Mesenchymal stem cell (in vitro differentiated cells and primary cell): Measurements from ENCODE around the gene FERD3L.

Experiments used
- DNase-seq: peaks from one replicate; pipeline ENCODE4 v3.0.0-alpha.2; 2013
- H2AFZ ChIP-seq: one replicate; pipeline ENCODE4 v1.6.1; 2013; ENCODE audit warnings: low read depth, mild to moderate bottlenecking, control low read depth, inconsistent platforms, low read length, moderate library complexity
- H2AK5ac ChIP-seq: 2 replicates; pipeline ENCODE4 v1.6.1; 2013; ENCODE audit warnings: low read length, moderate library complexity, mild to moderate bottlenecking, inconsistent platforms; ENCODE audit not compliant: severe bottlenecking
- H2BK120ac ChIP-seq: one replicate; pipeline ENCODE4 v1.6.1; 2013; ENCODE audit warnings: low read depth, mild to moderate bottlenecking, inconsistent platforms, low read length, moderate library complexity
- H2BK12ac ChIP-seq, 2 experiments: one replicate each; pipeline ENCODE4 v1.6.1; 2013; ENCODE audit warnings: inconsistent platforms in 2 of 2, low read length in 2 of 2, mild to moderate bottlenecking in 2 of 2, moderate library complexity in 2 of 2, control low read depth in 1 of 2
- H2BK15ac ChIP-seq: one replicate; pipeline ENCODE4 v1.6.1; 2013; ENCODE audit warnings: mild to moderate bottlenecking, low read depth, inconsistent platforms; ENCODE audit not compliant: poor library complexity, severe bottlenecking
- H2BK5ac ChIP-seq: 2 replicates; pipeline ENCODE4 v1.6.1; 2013; ENCODE audit warnings: low read depth, mild to moderate bottlenecking, low read length, control low read depth, inconsistent platforms; ENCODE audit not compliant: poor library complexity, severe bottlenecking
- H3K14ac ChIP-seq, 2 experiments: one replicate each; pipeline ENCODE4 v1.6.1; 2013; ENCODE audit warnings: inconsistent platforms in 2 of 2, low read length in 2 of 2, control low read depth in 1 of 2, mild to moderate bottlenecking in 1 of 2, moderate library complexity in 1 of 2
- H3K18ac ChIP-seq, 2 experiments: one replicate each; pipeline ENCODE4 v1.6.1; 2013; ENCODE audit warnings: inconsistent platforms in 2 of 2, low read length in 2 of 2, control low read depth in 1 of 2, low read depth in 1 of 2, mild to moderate bottlenecking in 1 of 2
- H3K23ac ChIP-seq, 2 experiments: one replicate each; pipeline ENCODE4 v1.6.1; 2013; ENCODE audit warnings: inconsistent platforms in 2 of 2, low read length in 2 of 2, mild to moderate bottlenecking in 2 of 2, moderate library complexity in 2 of 2, control low read depth in 1 of 2
- H3K27ac ChIP-seq: 2 replicates; pipeline ENCODE4 v1.5.1; 2013; ENCODE audit warnings: mild to moderate bottlenecking, moderate library complexity, low read length, control low read depth, inconsistent platforms; ENCODE audit not compliant: poor library complexity, severe bottlenecking
- H3K27me3 ChIP-seq, 2 experiments: 2 replicates each; pipeline versions ENCODE4 v1.6.1 to v1.7.0; 2013; ENCODE audit warnings: low read length in 2 of 2, mild to moderate bottlenecking in 2 of 2, moderate library complexity in 2 of 2, control low read depth in 1 of 2, inconsistent platforms in 1 of 2; ENCODE audit not compliant: control insufficient read depth in 1 of 2, insufficient read depth in 1 of 2
- H3K36me3 ChIP-seq, 2 experiments: 2 replicates each; pipeline versions ENCODE4 v1.6.1 to v1.7.0; 2013; ENCODE audit warnings: low read length in 2 of 2, control low read depth in 1 of 2, inconsistent platforms in 1 of 2, low read depth in 1 of 2, mild to moderate bottlenecking in 1 of 2; ENCODE audit not compliant: insufficient read depth in 2 of 2, control insufficient read depth in 1 of 2
- H3K4ac ChIP-seq, 2 experiments: one replicate each; pipeline ENCODE4 v1.6.1; 2013; ENCODE audit warnings: inconsistent platforms in 2 of 2, low read length in 2 of 2, mild to moderate bottlenecking in 2 of 2, moderate library complexity in 2 of 2, control low read depth in 1 of 2, low read depth in 1 of 2
- H3K4me1 ChIP-seq: 2 replicates; pipeline ENCODE4 v1.6.1; 2013; ENCODE audit warnings: low read depth, low read length, control low read depth; ENCODE audit not compliant: control insufficient read depth, insufficient read depth
- H3K4me2 ChIP-seq: 2 replicates; pipeline ENCODE4 v1.6.1; 2013; ENCODE audit warnings: low read length, mild to moderate bottlenecking, inconsistent platforms; ENCODE audit not compliant: poor library complexity, severe bottlenecking
- H3K4me3 ChIP-seq, 2 experiments: 2 replicates each; pipeline versions ENCODE4 v1.5.1 to v1.7.0; 2013; ENCODE audit warnings: low read length in 2 of 2, mild to moderate bottlenecking in 2 of 2, control low read depth in 1 of 2, low read depth in 1 of 2; ENCODE audit not compliant: insufficient read depth in 1 of 2
- H3K79me1 ChIP-seq: replicated peaks from 2 replicates; pipeline ENCODE4 v1.6.1; 2013; ENCODE audit warnings: mild to moderate bottlenecking, control low read depth, low read length, inconsistent platforms; ENCODE audit not compliant: poor library complexity, severe bottlenecking
- H3K9ac ChIP-seq: 2 replicates; pipeline ENCODE4 v1.7.0; 2013; ENCODE audit warnings: mild to moderate bottlenecking, low read length, moderate library complexity
- H3K9me3 ChIP-seq: 2 replicates; pipeline ENCODE4 v1.7.0; 2013; ENCODE audit warnings: mild to moderate bottlenecking, low read length; ENCODE audit not compliant: control insufficient read depth
- H4K8ac ChIP-seq: one replicate; pipeline ENCODE4 v1.6.1; 2013; ENCODE audit warnings: inconsistent platforms, mild to moderate bottlenecking, low read length, moderate library complexity
- H4K91ac ChIP-seq: one replicate; pipeline ENCODE4 v1.6.1; 2013; ENCODE audit warnings: mild to moderate bottlenecking, low read length, inconsistent platforms
- WGBS: methylation state at CpG from one replicate; pipeline ENCODE4 v1.1.7; 2013; ENCODE audit warnings: mixed read lengths; 5-methylcytosine and 5-hydroxymethylcytosine counted together

The FERD3L gene

GRCh38 chr7:19117091-19117869, 27.9 kb downstream of the FERD3L start, which contains the start of gene TWIST1:
Gene TWIST1, minus strand, starts transcription at chr7:19117636. Its CDS starts 315 bp downstream, at chr7:19117321.
- H3K36me3 ChIP-seq = peaks cover 0 to 2% of the 10 kb centered on the region in 2 experiments
- H3K4me2 ChIP-seq = peak within 1 kb of the TSS; percentile 93
- peaks cover 16% of the 10 kb centered on the region for H3K4me1 ChIP-seq
- H2BK12ac ChIP-seq = peak within 1 kb of the TSS in 1 of 2 experiments; percentile 94
- H3K27me3 ChIP-seq = no peaks in the 10 kb centered on the region
- no peaks in the 10 kb centered on the region for H3K9me3 ChIP-seq
- peak within 1 kb of the TSS; percentile 80 for H2AFZ ChIP-seq
- H2BK120ac ChIP-seq = peak within 1 kb of the TSS; percentile 89
- peak within 1 kb of the TSS; percentile 31 for H2BK5ac ChIP-seq
- 2% methylated on average over 53 of the region's 91 CpGs for WGBS
- peak within 1 kb of the TSS; percentile 99 for H3K4me3 ChIP-seq
- peak; percentile 91 for DNase-seq
- H3K23ac ChIP-seq = peak within 1 kb of the TSS in 1 of 2 experiments; percentile 72
- H2AK5ac ChIP-seq = peak within 1 kb of the TSS; percentile 13
- H3K9ac ChIP-seq = peak within 1 kb of the TSS; percentile 99
- peak within 1 kb of the TSS; percentile 92 to 96 for H3K18ac ChIP-seq
- peak within 1 kb of the TSS; percentile 64 for H4K91ac ChIP-seq
- H3K79me1 ChIP-seq = peaks cover 6% of the 10 kb centered on the region
- H4K8ac ChIP-seq = peak within 1 kb of the TSS; percentile 94
- peak within 1 kb of the TSS; percentile 55 for H3K27ac ChIP-seq
- peak within 1 kb of the TSS; percentile 54 to 67 for H3K4ac ChIP-seq
- H2BK15ac ChIP-seq = peak within 1 kb of the TSS; percentile 94
- H3K14ac ChIP-seq = peak within 1 kb of the TSS in 1 of 2 experiments; percentile 98

GRCh38 chr7:19116121-19117090, 28.8 kb downstream of the FERD3L start:
- Histone ChIP-seq H3K9me3 (no peaks in the 10 kb centered on the region), H3K18ac (peak overlapping the region; percentile 92 to 96), H3K23ac (peak overlapping the region in 1 of 2 experiments; percentile 20), H3K4me1 (peaks cover 18% of the 10 kb centered on the region), H3K4me3 (peak overlapping the region; percentile 99), H2BK12ac (peak overlapping the region in 1 of 2 experiments; percentile 94), H2BK120ac (peak overlapping the region; percentile 27), H2AK5ac (no peak overlapping the region), H3K36me3 (peaks cover 0 to 2% of the 10 kb centered on the region in 2 experiments), H2AFZ (peak overlapping the region; percentile 80), H3K79me1 (peaks cover 10% of the 10 kb centered on the region), H3K9ac (peak overlapping the region; percentile 99), H3K27ac (peak overlapping the region; percentile 55), H3K4me2 (peak overlapping the region; percentile 93), H3K14ac (peak overlapping the region in 1 of 2 experiments; percentile 98), H4K91ac (peak overlapping the region; percentile 64), H3K4ac (peak overlapping the region; percentile 51 to 67), H3K27me3 (no peaks in the 10 kb centered on the region), H2BK5ac (peak overlapping the region; percentile 31), H2BK15ac (peak overlapping the region; percentile 94), H4K8ac (peak overlapping the region; percentile 93)
- under 1% methylated on average over 55 of the region's 70 CpGs for WGBS
- DNase-seq = peak; percentile 38

GRCh38 chr7:19114551-19114855, 30.7 kb downstream of the FERD3L start:
- Histone ChIP-seq H3K4ac (no peak overlapping the region), H2BK12ac (no peak overlapping the region), H3K4me2 (peak overlapping the region; percentile 22), H3K23ac (no peak overlapping the region), H2BK5ac (no peak overlapping the region), H4K8ac (no peak overlapping the region), H3K9me3 (no peaks in the 10 kb centered on the region), H3K79me1 (peaks cover 14% of the 10 kb centered on the region), H4K91ac (no peak overlapping the region), H2BK120ac (no peak overlapping the region), H3K27ac (no peak overlapping the region), H3K18ac (no peak overlapping the region), H2AK5ac (no peak overlapping the region), H2AFZ (no peak overlapping the region), H3K27me3 (no peaks in the 10 kb centered on the region), H3K14ac (no peak overlapping the region), H3K36me3 (peaks cover 0 to 2% of the 10 kb centered on the region in 2 experiments), H3K4me1 (peaks cover 20% of the 10 kb centered on the region), H3K9ac (peak overlapping the region; percentile 99), H2BK15ac (no peak overlapping the region), H3K4me3 (peak overlapping the region in 1 of 2 experiments; percentile 99)
- 0% methylated on average over 1 of the region's 2 CpGs for WGBS
- DNase-seq = peak; percentile 37
